ENCODE results near the gene PPP2R2B.
"Not testable (repeated sequence)": the region's sequence is repeated elsewhere in the genome, so short reads cannot be mapped to it uniquely, and the experiment has no call there.

The PPP2R2B gene

DNA sequence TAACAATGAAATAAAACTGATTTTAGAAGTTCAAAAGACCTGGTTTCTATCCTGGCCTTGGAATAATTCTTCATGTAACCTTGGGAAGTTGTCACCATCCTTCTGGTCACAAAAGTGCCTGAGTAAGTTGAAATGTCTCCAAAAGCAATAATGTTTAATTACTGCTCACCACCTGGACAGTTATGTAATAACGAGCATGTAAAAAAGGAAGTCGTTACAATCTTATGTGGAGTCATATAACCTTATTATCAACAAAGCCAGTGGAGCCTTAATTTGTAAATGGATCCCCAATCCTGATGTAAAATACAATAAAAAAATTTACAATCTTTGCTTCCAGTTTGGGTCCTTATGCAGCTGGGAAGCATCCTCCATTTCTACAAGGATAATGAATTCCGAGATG is 298.3 kb downstream of the PPP2R2B start:
- H3K9me3 Mint-ChIP-seq (ENCODE audit: low read depth): peaks cover 4% of the 10 kb centered on the region
- H3K36me3 Mint-ChIP-seq: peaks cover 3% of the 10 kb centered on the region
- H3K4me1 Mint-ChIP-seq (ENCODE audit: low read depth): no peaks in the 10 kb centered on the region
- no peak overlapping the region for H3K27ac Mint-ChIP-seq
- no peak overlapping the region for H3K4me3 Mint-ChIP-seq
- H3K27me3 Mint-ChIP-seq: peaks cover 9% of the 10 kb centered on the region

GRCh38 chr5:146574713-146575112 is 303.8 kb downstream of the PPP2R2B start:
- Mint-ChIP-seq H3K4me1 (ENCODE audit: low read depth) (no peaks in the 10 kb centered on the region), H3K9me3 (ENCODE audit: low read depth) (peaks cover 7% of the 10 kb centered on the region), H3K4me3 (no peak overlapping the region), H3K36me3 (peaks cover 3% of the 10 kb centered on the region), H3K27ac (no peak overlapping the region), H3K27me3 (peaks cover 1% of the 10 kb centered on the region)

DNA sequence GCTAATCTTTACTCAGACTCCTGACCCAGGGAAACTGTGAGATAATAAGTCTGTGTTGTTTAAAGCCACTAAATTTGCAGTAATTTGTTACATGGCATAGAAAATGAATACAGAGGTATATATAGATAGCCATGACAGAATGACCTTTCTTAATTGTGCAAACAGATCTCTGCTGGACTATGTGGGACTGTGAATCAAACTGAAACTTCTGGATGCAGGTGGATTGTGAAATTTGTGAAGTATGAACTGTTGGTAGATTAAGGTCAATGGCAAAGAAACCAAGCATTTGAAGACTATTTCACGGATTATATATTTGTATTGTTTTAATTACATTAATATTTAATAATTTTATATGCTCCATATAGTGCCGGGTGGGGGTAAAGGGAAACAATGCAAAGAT is 310.4 kb downstream of the PPP2R2B start:
- Mint-ChIP-seq H3K27me3 (no peaks in the 10 kb centered on the region), H3K9me3 (ENCODE audit: low read depth) (no peaks in the 10 kb centered on the region), H3K4me3 (no peak overlapping the region), H3K36me3 (no peaks in the 10 kb centered on the region), H3K27ac (no peak overlapping the region), H3K4me1 (ENCODE audit: low read depth) (no peaks in the 10 kb centered on the region)

DNA sequence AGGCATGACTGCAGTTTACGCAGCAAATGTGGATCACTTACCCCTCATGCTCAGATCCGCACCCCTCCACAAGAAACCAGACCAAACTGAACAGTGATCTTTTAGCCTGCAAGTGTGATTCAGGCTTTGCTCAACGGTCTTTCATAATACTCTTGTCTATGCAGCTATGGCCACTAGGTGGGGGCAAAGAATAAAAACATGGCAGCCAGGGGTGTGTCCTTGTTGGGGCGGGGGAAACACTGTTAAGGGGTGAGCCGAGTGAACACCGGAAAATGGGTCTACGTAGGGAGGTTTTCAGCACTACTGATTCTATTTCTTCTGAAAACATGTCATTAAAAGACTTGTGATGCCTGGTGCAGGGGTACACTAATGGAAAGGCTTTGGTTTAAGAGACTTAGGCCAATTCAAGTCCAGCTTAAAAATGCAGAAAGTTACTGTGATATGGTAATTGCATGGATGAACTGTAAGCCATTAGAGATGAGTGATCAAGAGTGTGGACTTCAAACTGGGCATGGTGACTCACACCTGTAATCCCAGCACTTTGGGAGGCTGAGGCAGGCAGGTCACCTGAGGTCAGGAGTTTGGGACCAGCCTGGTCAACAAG is 312.7 kb downstream of the PPP2R2B start:
- Mint-ChIP-seq H3K9me3 (ENCODE audit: low read depth) (no peaks in the 10 kb centered on the region), H3K4me3 (no peak overlapping the region), H3K27ac (no peak overlapping the region), H3K36me3 (no peaks in the 10 kb centered on the region), H3K4me1 (ENCODE audit: low read depth) (no peaks in the 10 kb centered on the region), H3K27me3 (no peaks in the 10 kb centered on the region)

DNA sequence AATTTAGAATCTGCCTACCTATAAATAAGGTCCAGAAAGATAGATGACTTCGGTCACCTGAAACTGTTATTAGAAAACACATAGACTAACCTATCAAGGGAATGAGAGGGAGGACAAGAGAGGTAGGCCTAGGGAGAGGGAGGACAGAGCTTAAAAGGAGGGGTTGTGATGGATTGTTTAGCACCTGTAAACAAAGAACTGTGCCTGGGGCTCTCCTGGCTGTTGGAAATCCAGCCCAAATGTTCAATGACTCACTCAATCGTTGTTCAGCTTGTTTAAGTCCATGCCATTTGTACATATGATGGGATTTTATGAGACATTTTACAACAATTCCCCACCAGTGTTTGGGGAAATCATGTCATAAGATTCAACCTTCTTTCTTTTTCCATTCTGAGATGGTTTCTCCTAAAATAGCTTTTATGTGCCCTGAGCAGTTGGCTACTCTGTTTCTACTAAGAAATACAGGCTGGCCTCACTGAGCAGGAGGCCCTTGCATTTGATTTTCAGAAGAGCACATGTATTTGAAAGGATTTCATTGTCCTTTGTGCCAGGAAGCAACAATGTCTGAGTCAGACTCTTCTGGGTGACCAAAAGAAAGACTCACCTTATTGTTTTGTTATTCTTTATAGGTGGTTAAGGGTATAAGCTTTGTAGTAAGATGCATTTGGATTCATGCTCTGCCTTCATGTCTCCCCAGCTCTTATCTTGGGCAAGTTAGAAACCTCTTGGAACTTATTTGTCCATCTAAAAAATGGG is 314.4 kb downstream of the PPP2R2B start:
- no peaks in the 10 kb centered on the region for H3K27me3 Mint-ChIP-seq
- H3K4me1 Mint-ChIP-seq (ENCODE audit: low read depth): no peaks in the 10 kb centered on the region
- H3K4me3 Mint-ChIP-seq: no peak overlapping the region
- H3K36me3 Mint-ChIP-seq: no peaks in the 10 kb centered on the region
- H3K9me3 Mint-ChIP-seq (ENCODE audit: low read depth): no peaks in the 10 kb centered on the region
- H3K27ac Mint-ChIP-seq: no peak overlapping the region

GRCh38 chr5:146562461-146562860 is 316.1 kb downstream of the PPP2R2B start:
- H3K36me3 Mint-ChIP-seq: no peaks in the 10 kb centered on the region
- peaks cover 3% of the 10 kb centered on the region for H3K27me3 Mint-ChIP-seq
- no peaks in the 10 kb centered on the region for H3K4me1 Mint-ChIP-seq (ENCODE audit: low read depth)
- no peak overlapping the region for H3K4me3 Mint-ChIP-seq
- no peaks in the 10 kb centered on the region for H3K9me3 Mint-ChIP-seq (ENCODE audit: low read depth)
- no peak overlapping the region for H3K27ac Mint-ChIP-seq

DNA sequence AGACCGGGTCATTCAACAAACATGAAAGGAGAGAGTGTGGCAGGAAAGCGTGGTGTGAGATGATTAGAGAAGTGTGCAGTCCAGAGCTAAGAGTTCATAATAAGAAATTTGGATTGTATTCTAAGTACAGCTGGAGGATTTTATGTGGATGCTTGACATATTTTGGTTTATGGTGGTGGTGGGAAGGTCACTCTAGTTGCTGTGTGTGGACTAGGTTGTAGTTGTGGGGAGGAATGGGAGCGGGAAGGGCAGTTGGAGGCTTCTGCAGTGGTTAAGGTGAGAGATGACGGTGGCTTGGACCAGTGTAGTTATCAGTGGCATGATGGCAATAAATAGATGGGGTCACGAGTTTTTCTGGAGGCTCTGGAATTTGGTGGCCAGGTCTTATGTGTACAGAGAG is 316.8 kb downstream of the PPP2R2B start:
- Mint-ChIP-seq H3K9me3 (ENCODE audit: low read depth) (no peaks in the 10 kb centered on the region), H3K4me1 (ENCODE audit: low read depth) (no peaks in the 10 kb centered on the region), H3K4me3 (no peak overlapping the region), H3K36me3 (no peaks in the 10 kb centered on the region), H3K27ac (no peak overlapping the region), H3K27me3 (peaks cover 3% of the 10 kb centered on the region)

DNA sequence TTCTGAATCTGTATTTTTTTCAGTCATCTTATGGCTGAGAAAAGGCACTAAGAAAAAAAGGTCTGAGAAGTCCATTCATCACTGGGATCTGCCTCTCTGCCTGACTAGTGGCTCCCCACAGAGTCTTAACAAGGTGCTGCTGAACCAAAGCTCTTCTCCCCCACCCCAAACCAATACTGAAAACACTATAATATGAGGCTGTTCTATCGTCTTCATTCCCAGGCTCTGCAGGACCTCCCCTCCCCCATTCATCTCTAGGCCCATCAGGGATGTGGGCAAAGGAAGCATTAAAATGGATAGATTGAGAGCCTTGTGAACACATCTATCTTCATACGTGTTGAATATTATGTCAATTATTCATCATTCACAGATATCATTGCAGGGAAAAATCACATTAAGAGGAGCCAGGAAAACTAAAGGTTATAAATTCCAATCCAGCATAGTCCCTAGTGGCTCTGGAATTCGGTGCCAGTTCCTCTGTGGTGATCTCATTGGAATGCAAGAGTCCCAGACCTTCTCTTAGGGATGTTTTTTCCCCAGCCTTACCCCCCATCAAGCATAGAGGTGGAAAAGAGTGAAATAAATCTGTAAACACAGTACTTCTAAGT is 318.2 kb downstream of the PPP2R2B start:
- Mint-ChIP-seq H3K36me3 (no peaks in the 10 kb centered on the region), H3K27me3 (peaks cover 5% of the 10 kb centered on the region), H3K27ac (no peak overlapping the region), H3K4me1 (ENCODE audit: low read depth) (no peaks in the 10 kb centered on the region), H3K4me3 (no peak overlapping the region), H3K9me3 (ENCODE audit: low read depth) (no peaks in the 10 kb centered on the region)

GRCh38 chr5:146556884-146557283 is 321.7 kb downstream of the PPP2R2B start:
- H3K4me3 Mint-ChIP-seq; H3K27ac Mint-ChIP-seq; H3K9me3 Mint-ChIP-seq (ENCODE audit: low read depth); H3K4me1 Mint-ChIP-seq (ENCODE audit: low read depth); H3K36me3 Mint-ChIP-seq; H3K27me3 Mint-ChIP-seq: not testable (repeated sequence)

GRCh38 chr5:146553446-146553845 is 325.1 kb downstream of the PPP2R2B start:
- Mint-ChIP-seq H3K27ac (no peak overlapping the region), H3K4me1 (ENCODE audit: low read depth) (no peaks in the 10 kb centered on the region), H3K9me3 (ENCODE audit: low read depth) (no peaks in the 10 kb centered on the region), H3K4me3 (no peak overlapping the region), H3K36me3 (no peaks in the 10 kb centered on the region), H3K27me3 (peaks cover 5% of the 10 kb centered on the region)

DNA sequence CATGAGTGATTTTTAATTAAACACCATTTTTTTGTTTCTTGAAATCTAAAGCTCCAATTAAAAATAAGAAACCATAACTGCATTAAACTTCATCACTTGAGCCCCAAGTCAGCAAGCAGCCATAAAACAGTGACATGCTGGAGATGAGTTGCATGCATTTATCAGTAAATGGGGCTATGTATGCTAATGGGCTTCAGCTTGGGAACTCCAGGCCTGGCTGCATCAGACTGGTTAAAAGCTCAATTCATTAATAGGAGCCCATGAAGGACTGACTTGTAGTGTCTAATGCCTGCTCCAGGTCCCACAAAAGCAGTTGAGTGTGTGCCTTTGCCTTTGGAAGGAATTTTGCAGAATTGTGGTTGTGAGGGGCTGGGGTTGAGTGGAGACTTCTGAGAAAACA is 328.9 kb downstream of the PPP2R2B start:
- H3K27ac Mint-ChIP-seq: no peak overlapping the region
- no peaks in the 10 kb centered on the region for H3K36me3 Mint-ChIP-seq
- H3K4me1 Mint-ChIP-seq (ENCODE audit: low read depth): no peaks in the 10 kb centered on the region
- H3K9me3 Mint-ChIP-seq (ENCODE audit: low read depth): no peaks in the 10 kb centered on the region
- H3K27me3 Mint-ChIP-seq: no peaks in the 10 kb centered on the region
- no peak overlapping the region for H3K4me3 Mint-ChIP-seq

DNA sequence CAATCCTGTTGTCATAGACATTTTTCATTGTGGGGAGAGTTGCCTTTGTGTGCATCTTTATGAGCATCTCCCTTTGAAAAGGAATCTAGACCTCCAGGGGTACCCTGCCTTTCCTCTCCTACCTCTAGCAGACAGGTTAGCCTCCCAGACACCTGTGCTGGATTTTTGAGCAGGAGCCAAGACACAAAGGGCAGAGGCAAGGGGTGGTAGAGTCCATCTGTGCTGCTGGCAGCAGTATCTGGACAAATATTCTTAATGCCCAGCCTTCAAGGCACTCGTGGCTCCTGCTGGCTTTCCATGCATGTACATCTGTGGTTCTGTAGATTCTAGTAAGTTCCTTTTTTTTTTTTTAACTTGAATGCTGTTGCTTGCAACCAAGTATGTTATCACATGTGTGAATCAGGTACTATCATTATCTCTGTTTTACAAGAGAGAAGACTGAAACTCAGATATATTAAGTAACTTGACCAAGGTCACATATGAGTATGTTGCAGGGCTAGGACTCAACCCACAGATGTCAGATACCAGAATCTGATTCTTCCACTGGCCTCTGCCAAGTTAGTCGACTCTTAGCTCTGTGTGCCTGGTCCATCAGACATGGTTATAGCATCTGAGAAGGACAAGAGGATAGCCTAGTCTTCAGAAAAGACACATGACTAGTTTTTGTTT is 329.6 kb downstream of the PPP2R2B start:
- Mint-ChIP-seq H3K27me3 (no peaks in the 10 kb centered on the region), H3K4me1 (ENCODE audit: low read depth) (no peaks in the 10 kb centered on the region), H3K4me3 (no peak overlapping the region), H3K9me3 (ENCODE audit: low read depth) (no peaks in the 10 kb centered on the region), H3K27ac (no peak overlapping the region), H3K36me3 (no peaks in the 10 kb centered on the region)

DNA sequence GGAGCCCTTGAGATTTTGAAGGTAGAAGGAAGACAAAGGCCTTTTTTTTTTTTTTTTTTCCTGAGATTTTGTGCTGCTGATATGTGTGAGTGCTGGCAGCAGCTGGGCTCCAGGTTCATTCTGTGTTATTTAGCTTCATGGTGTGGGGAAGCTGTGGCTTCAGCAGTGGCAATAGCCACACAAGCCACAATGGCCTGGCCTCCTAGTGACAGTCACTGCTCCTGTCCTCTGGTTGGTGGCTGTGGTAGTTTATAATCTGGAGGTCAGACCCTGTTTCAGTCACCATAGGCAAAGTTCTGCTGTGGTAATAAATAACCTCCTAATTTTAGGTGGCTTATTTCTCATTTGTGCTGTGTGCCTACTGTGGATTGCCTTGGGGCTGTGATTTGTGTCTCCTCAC is 334.3 kb downstream of the PPP2R2B start:
- H3K36me3 Mint-ChIP-seq: no peaks in the 10 kb centered on the region

GRCh38 chr5:146541958-146542849 is 336.4 kb downstream of the PPP2R2B start:
- peaks cover 2% of the 10 kb centered on the region for H3K27me3 Mint-ChIP-seq
- no peak overlapping the region for H3K27ac Mint-ChIP-seq
- H3K36me3 Mint-ChIP-seq: no peaks in the 10 kb centered on the region
- H3K9me3 Mint-ChIP-seq (ENCODE audit: low read depth): no peaks in the 10 kb centered on the region
- H3K4me1 Mint-ChIP-seq (ENCODE audit: low read depth): no peaks in the 10 kb centered on the region
- H3K4me3 Mint-ChIP-seq: no peak overlapping the region

More for the DNA sequence above, 334.3 kb downstream of the PPP2R2B start:
- Mint-ChIP-seq H3K4me1 (ENCODE audit: low read depth) (no peaks in the 10 kb centered on the region), H3K27ac (no peak overlapping the region), H3K4me3 (no peak overlapping the region), H3K27me3 (peaks cover 2% of the 10 kb centered on the region), H3K9me3 (ENCODE audit: low read depth) (no peaks in the 10 kb centered on the region)
